Measurements from ENCODE around the gene FCSK. TPM values are rescaled to one million over a fixed set of nuclear protein-coding genes. Genes with fewer than 3 reads are reported as not detected.
"Not testable (repeated sequence)": the region's sequence is repeated elsewhere in the genome, so short reads cannot be mapped to it uniquely, and the experiment has no call there.

FCSK gene
- total RNA-seq, 2 donors from 2014 or later = 31.3 to 38.8 TPM

DNA sequence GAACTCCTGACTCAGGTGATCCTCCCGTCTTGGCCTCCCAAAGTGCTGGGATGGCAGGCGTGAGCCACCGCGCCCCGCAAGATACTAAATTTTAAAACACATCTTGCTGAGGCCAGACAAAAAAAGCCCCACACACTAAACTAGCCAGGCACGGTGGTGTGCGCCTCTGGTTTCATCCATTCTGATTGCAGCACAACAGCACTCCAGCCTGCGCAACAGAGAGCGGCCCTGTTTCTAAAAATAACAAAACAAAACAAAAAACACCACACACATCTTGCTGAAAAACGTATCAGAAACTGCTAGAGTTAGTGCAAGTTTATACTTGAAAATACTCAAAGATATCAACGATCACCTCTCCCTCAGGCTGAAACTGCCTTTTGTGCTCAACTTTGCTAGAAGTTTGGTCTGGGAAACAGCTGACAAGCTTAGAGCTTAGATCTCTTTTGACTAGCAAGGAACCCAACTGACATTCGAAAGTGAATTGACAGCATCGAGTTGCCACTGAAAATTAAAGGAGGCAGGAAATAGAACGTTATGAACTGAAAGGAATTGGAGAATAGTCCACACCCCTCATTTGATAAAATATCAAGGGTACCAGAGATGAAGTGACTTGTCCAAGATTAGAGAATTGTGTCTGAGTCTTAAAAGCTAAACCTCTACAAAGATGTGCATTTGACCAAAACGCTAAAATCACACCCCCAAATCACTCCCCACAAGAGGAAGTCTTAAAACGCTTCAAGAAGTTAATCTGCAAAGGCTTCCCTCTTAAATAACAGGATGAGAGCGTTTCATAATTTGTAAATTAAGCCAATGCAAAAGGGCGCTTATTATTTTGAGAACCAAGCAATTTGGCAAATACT, 68.1 kb downstream of the FCSK start:
- H3K27me3 ChIP-seq = no peaks in the 10 kb centered on the region
- H3K9ac ChIP-seq (ENCODE audit: low read depth in 2 of 2, low read length in 2 of 2) = peak overlapping the region; percentile 74 to 87
- no peak for TF ChIP-seq CTCF (IDR thresholded peaks at IDR 0.05)
- peaks cover 9% of the 10 kb centered on the region for H3K4me1 ChIP-seq
- H3K27ac ChIP-seq = peak overlapping the region; percentile 86
- intact Hi-C loops (cut with DNase I) = no loop called here
- H3K9me3 ChIP-seq = no peaks in the 10 kb centered on the region
- no peak for DNase-seq
- peak overlapping the region; percentile 82 for H3K4me3 ChIP-seq
- no peaks in the 10 kb centered on the region for H3K36me3 ChIP-seq

- H3K27ac ChIP-seq = peak within 1 kb of the TSS; percentile 86
- peak within 1 kb of the TSS; percentile 82 for H3K4me3 ChIP-seq
- no peaks in the 10 kb centered on the region for H3K9me3 ChIP-seq
- no peak for TF ChIP-seq CTCF (IDR thresholded peaks at IDR 0.05)
- H3K36me3 ChIP-seq = no peaks in the 10 kb centered on the region
- H3K9ac ChIP-seq (ENCODE audit: low read depth in 2 of 2, low read length in 2 of 2) = peak within 1 kb of the TSS; percentile 81 to 87
- peak; percentile 91 for DNase-seq
- no peaks in the 10 kb centered on the region for H3K27me3 ChIP-seq
- H3K4me1 ChIP-seq = peaks cover 9% of the 10 kb centered on the region
- intact Hi-C loops (cut with DNase I) = no loop called here
Measured at GRCh38 chr16:70523076-70523742, 68.8 kb downstream of the FCSK start, which contains the start of gene COG4. TSS of gene COG4 (minus strand) at chr16:70523554. CDS start at chr16:70523543, 11 bp downstream.

GRCh38 chr16:70523743-70524398, 69.5 kb downstream of the FCSK start, which contains the start of gene SF3B3:
TSS of gene SF3B3 (plus strand) at chr16:70523816. CDS start at chr16:70526657, 2,841 bp downstream.
- Histone ChIP-seq H3K4me1 (peaks cover 9% of the 10 kb centered on the region), H3K9me3 (no peaks in the 10 kb centered on the region), H3K4me3 (peak within 1 kb of the TSS; percentile 82), H3K27me3 (no peaks in the 10 kb centered on the region), H3K36me3 (peaks cover 6% of the 10 kb centered on the region), H3K9ac (ENCODE audit: low read depth in 2 of 2, low read length in 2 of 2) (peak within 1 kb of the TSS; percentile 81 to 87), H3K27ac (peak within 1 kb of the TSS; percentile 86)
- TF ChIP-seq CTCF (IDR thresholded peaks at IDR 0.05) = no peak
- intact Hi-C loops (cut with DNase I) = no loop called here
- DNase-seq = peak; percentile 71

DNA sequence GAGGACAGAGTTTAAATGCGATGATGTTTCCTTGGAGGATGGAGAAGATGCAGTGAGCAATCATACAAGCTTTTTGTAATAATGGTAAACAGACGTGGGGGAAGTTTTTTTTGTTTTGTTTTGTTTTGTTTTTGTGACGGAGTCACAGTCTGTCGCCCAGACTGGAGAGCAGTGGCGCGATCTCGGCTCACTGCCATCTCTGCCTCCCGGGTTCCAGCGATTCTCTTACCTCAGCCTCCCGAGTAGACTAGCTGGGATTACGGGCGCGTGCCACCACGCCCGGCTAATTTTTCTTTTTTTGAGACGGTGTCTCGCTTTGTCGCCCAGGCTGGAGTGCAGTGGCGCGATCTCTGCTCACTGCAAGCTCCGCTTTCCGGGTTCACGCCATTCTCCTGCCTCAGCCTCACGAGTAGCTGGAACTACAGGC, 70.0 kb downstream of the FCSK start:
- H3K9me3 ChIP-seq; H3K4me1 ChIP-seq; intact Hi-C loops (cut with DNase I); H3K27me3 ChIP-seq: not testable (repeated sequence)
- peak overlapping the region; percentile 86 for H3K27ac ChIP-seq
- peak overlapping the region; percentile 82 for H3K4me3 ChIP-seq
- peaks cover 11% of the 10 kb centered on the region for H3K36me3 ChIP-seq
- H3K9ac ChIP-seq (ENCODE audit: low read depth in 2 of 2, low read length in 2 of 2) = peak overlapping the region; percentile 81 to 82
- DNase-seq = peak; percentile 19

DNA sequence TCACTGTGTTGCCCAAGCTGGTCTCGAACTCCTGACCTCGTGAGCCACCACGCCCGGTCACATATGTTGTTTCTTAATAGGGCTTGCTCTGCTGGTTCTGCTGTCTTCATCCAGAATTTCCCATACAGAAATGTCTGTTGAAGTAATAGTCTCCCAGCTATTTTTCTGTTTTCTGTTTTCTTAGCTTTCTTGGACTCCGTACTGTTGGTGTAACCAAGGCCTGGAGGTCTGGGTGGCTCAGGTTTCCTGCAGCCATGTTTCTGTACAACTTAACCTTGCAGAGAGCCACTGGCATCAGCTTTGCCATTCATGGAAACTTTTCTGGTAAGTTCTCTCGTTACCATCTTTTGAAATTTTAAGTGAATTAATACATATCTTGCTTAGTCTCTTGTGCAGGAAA, 72.0 kb downstream of the FCSK start:
- Histone ChIP-seq H3K4me1 (peaks cover 9% of the 10 kb centered on the region), H3K4me3 (no peak overlapping the region), H3K36me3 (peaks cover 22% of the 10 kb centered on the region), H3K9me3 (no peaks in the 10 kb centered on the region), H3K27me3 (no peaks in the 10 kb centered on the region), H3K27ac (no peak overlapping the region), H3K9ac (ENCODE audit: low read depth in 2 of 2, low read length in 2 of 2) (no peak overlapping the region)
- intact Hi-C loops (cut with DNase I) = no loop called here
- TF ChIP-seq CTCF (IDR thresholded peaks at IDR 0.05) = no peak
- DNase-seq = no peak
